GM12891 (cell line): Measurements from ENCODE around the gene PLEKHA5.

Experiments
- POLR2A ChIP-seq: IDR thresholded peaks from 2 replicates; pipeline ENCODE4 v1.6.1; 2011; ENCODE audit warnings: low read depth, low read length, control low read depth
- POLR2AphosphoS5 ChIP-seq: IDR thresholded peaks from 2 replicates; pipeline ENCODE4 v1.6.1; 2011; ENCODE audit warnings: low read depth, low read length, control low read depth
- POU2F2 ChIP-seq: IDR thresholded peaks from 2 replicates; pipeline ENCODE4 v1.6.1; 2011; ENCODE audit warnings: low read depth, mild to moderate bottlenecking, control low read depth, low read length, moderate library complexity
- SPI1 ChIP-seq: IDR thresholded peaks from 2 replicates; pipeline ENCODE4 v1.6.1; 2011; ENCODE audit warnings: low read depth, low read length, control low read depth
- TAF1 ChIP-seq: IDR thresholded peaks from 2 replicates; pipeline ENCODE4 v1.6.1; 2011; ENCODE audit warnings: low read depth, low read length, control low read depth

GRCh38 chr12:19248929-19249602 lies 119.5 kb downstream of the PLEKHA5 start:
- TF ChIP-seq POLR2AphosphoS5 (no peak), POLR2A (no peak), TAF1 (no peak), POU2F2 (no peak), SPI1 (no peak)
